Measurements from ENCODE around the gene ZNF830.

The ZNF830 gene

DNA sequence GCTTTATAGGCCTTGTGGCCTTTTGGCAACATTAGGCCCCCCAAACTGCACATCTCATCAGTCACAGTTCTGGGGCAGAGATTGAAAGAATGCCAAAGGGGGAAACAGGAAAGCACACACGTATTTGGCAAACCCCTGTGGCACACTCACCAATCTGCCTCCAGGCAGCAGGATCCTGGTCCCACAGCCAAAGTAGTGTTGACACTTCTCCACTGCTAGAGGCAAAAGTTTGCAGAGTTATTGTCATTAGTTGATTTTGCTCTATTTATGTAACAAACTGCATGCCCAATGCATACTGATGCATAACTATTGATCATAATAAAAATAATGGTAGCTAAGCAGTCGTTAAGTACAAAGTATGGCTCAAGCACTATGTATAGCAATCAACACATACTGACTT is 45.2 kb upstream of the ZNF830 start:
- TF ChIP-seq ZC3H10 (CRISPR knock-in tag; IDR thresholded peaks at IDR 0.05) (no peak), CSDC2 (CRISPR knock-in tag; IDR thresholded peaks at IDR 0.05) (no peak), ESRRG (CRISPR knock-in tag; IDR thresholded peaks at IDR 0.05) (no peak)
- TF ChIP-seq, protein P1, sequence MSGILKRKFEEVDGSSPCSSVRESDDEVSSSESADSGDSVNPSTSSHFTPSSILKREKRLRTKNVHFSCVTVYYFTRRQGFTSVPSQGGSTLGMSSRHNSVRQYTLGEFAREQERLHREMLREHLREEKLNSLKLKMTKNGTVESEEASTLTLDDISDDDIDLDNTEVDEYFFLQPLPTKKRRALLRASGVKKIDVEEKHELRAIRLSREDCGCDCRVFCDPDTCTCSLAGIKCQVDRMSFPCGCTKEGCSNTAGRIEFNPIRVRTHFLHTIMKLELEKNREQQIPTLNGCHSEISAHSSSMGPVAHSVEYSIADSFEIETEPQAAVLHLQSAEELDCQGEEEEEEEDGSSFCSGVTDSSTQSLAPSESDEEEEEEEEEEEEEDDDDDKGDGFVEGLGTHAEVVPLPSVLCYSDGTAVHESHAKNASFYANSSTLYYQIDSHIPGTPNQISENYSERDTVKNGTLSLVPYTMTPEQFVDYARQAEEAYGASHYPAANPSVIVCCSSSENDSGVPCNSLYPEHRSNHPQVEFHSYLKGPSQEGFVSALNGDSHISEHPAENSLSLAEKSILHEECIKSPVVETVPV (CRISPR knock-in tag; IDR thresholded peaks at IDR 0.05) = no peak
- TF ChIP-seq, protein P2, sequence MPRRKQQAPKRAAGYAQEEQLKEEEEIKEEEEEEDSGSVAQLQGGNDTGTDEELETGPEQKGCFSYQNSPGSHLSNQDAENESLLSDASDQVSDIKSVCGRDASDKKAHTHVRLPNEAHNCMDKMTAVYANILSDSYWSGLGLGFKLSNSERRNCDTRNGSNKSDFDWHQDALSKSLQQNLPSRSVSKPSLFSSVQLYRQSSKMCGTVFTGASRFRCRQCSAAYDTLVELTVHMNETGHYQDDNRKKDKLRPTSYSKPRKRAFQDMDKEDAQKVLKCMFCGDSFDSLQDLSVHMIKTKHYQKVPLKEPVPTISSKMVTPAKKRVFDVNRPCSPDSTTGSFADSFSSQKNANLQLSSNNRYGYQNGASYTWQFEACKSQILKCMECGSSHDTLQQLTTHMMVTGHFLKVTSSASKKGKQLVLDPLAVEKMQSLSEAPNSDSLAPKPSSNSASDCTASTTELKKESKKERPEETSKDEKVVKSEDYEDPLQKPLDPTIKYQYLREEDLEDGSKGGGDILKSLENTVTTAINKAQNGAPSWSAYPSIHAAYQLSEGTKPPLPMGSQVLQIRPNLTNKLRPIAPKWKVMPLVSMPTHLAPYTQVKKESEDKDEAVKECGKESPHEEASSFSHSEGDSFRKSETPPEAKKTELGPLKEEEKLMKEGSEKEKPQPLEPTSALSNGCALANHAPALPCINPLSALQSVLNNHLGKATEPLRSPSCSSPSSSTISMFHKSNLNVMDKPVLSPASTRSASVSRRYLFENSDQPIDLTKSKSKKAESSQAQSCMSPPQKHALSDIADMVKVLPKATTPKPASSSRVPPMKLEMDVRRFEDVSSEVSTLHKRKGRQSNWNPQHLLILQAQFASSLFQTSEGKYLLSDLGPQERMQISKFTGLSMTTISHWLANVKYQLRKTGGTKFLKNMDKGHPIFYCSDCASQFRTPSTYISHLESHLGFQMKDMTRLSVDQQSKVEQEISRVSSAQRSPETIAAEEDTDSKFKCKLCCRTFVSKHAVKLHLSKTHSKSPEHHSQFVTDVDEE (CRISPR knock-in tag; IDR thresholded peaks at IDR 0.05) = no peak
- TF ChIP-seq, protein P3, sequence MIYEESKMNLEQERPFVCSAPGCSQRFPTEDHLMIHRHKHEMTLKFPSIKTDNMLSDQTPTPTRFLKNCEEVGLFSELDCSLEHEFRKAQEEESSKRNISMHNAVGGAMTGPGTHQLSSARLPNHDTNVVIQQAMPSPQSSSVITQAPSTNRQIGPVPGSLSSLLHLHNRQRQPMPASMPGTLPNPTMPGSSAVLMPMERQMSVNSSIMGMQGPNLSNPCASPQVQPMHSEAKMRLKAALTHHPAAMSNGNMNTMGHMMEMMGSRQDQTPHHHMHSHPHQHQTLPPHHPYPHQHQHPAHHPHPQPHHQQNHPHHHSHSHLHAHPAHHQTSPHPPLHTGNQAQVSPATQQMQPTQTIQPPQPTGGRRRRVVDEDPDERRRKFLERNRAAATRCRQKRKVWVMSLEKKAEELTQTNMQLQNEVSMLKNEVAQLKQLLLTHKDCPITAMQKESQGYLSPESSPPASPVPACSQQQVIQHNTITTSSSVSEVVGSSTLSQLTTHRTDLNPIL (CRISPR knock-in tag; IDR thresholded peaks at IDR 0.05; ENCODE audit: low read depth) = no peak
- ATAC-seq = no peak

DNA sequence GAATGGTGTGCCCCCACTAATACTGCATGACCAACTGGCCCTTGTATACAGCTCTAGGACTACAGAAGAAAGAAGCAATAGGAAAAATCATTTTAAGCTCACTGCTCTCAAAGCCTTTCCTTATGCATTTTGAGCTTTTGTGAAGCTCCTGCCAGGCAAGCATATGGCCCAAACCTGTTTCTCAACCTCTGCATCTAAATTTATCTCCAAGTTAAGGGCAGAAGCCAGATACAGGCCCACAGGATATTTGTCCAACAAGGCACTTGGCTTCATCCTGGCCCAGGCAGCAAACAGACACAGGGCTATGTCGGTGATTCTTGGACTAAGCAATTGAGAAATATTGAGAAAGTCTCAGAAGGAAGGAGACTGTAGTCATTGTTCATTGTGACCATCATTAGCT is 44.0 kb upstream of the ZNF830 start:
- TF ChIP-seq, protein P2 (CRISPR knock-in tag; IDR thresholded peaks at IDR 0.05) = no peak
- TF ChIP-seq TOX (CRISPR knock-in tag; IDR thresholded peaks at IDR 0.05; ENCODE audit: borderline replicate concordance) (no peak), ZNF70 (CRISPR knock-in tag; IDR thresholded peaks at IDR 0.05) (no peak), ZC3H10 (CRISPR knock-in tag; IDR thresholded peaks at IDR 0.05) (no peak), RARB (CRISPR knock-in tag; IDR thresholded peaks at IDR 0.05) (no peak), ISL1 (CRISPR knock-in tag; IDR thresholded peaks at IDR 0.05) (no peak)
- TF ChIP-seq, protein P1 (CRISPR knock-in tag; IDR thresholded peaks at IDR 0.05) = no peak
- ATAC-seq = no peak

DNA sequence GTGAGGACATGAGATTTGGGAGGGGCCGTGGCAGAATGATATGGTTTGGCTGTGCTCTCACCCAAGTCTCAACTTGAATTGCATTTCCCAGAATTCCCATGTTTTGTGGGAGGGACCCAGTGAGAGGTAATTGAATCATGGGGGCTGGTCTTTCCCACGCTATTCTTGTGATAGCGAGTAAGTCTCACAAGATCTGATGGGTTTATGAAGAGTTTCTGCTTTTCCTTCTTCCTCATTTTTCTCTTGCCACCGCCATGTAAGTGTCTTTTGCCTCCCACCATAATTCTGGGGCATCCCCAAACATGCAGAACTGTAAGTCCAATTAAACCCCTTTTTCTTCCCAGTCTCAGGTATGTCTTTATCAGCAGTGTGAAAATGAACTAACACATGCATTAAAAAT is 40.7 kb upstream of the ZNF830 start:
- ATAC-seq = no peak
- no peak for TF ChIP-seq BACH2 (CRISPR knock-in tag; IDR thresholded peaks at IDR 0.05; ENCODE audit: borderline replicate concordance)
- TF ChIP-seq ARNTL (CRISPR knock-in tag; IDR thresholded peaks at IDR 0.05; ENCODE audit: borderline replicate concordance, low read depth) = no peak

DNA sequence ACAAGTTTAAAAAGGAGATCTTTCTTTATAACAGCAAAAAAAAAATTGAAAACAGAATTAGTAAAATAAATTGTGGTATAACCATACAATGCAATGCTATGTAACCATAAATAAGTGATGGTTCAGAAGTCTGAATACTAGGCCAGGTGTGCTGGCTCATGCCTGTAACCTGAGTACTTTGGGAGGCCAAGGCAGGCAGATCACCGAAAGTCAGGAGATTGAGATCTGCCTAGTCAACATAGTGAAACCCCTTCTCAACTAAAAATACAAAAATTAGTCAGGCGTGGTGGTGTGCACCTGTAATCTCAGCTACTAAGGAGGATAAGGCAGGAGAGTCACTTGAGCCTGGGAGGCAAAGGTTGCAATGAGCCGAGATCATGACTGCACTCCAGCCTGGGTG is 34.7 kb upstream of the ZNF830 start:
- no peak for ATAC-seq
- no peak for TF ChIP-seq TOX (CRISPR knock-in tag; IDR thresholded peaks at IDR 0.05; ENCODE audit: borderline replicate concordance)
- TF ChIP-seq ARNTL (CRISPR knock-in tag; IDR thresholded peaks at IDR 0.05; ENCODE audit: borderline replicate concordance, low read depth) = no peak
- no peak for TF ChIP-seq CSDC2 (CRISPR knock-in tag; IDR thresholded peaks at IDR 0.05)
- no peak for TF ChIP-seq ZC3H10 (CRISPR knock-in tag; IDR thresholded peaks at IDR 0.05)
- no peak for TF ChIP-seq OSR1 (CRISPR knock-in tag; IDR thresholded peaks at IDR 0.05)
- TF ChIP-seq ESRRG (CRISPR knock-in tag; IDR thresholded peaks at IDR 0.05) = no peak
- TF ChIP-seq, protein P4, sequence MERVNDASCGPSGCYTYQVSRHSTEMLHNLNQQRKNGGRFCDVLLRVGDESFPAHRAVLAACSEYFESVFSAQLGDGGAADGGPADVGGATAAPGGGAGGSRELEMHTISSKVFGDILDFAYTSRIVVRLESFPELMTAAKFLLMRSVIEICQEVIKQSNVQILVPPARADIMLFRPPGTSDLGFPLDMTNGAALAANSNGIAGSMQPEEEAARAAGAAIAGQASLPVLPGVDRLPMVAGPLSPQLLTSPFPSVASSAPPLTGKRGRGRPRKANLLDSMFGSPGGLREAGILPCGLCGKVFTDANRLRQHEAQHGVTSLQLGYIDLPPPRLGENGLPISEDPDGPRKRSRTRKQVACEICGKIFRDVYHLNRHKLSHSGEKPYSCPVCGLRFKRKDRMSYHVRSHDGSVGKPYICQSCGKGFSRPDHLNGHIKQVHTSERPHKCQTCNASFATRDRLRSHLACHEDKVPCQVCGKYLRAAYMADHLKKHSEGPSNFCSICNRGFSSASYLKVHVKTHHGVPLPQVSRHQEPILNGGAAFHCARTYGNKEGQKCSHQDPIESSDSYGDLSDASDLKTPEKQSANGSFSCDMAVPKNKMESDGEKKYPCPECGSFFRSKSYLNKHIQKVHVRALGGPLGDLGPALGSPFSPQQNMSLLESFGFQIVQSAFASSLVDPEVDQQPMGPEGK (CRISPR knock-in tag; IDR thresholded peaks at IDR 0.05; ENCODE audit: borderline replicate concordance) = no peak
- TF ChIP-seq SNAI2 (CRISPR knock-in tag; IDR thresholded peaks at IDR 0.05) = no peak
- TF ChIP-seq BACH2 (CRISPR knock-in tag; IDR thresholded peaks at IDR 0.05; ENCODE audit: borderline replicate concordance) = no peak
- no peak for TF ChIP-seq ZFP3 (CRISPR knock-in tag; IDR thresholded peaks at IDR 0.05)
- no peak for TF ChIP-seq TCF4 (CRISPR knock-in tag; IDR thresholded peaks at IDR 0.05; ENCODE audit: borderline replicate concordance)
